ENCODE results near the gene B4GALNT4. TPM values are rescaled to one million over a fixed set of nuclear protein-coding genes. Genes with fewer than 3 reads are reported as not detected.

The B4GALNT4 gene
- total and polyA plus RNA-seq, 7 donors, result 1.4 to 9.1 (median 5.5) TPM; not detected in 1

GRCh38 chr11:405954-406795 lies 36.9 kb downstream of the B4GALNT4 start:
- Histone ChIP-seq H3K4me3 (peak overlapping the region; percentile 56 to 79 (median 62)), H3K4me1 (peaks cover 0 to 20% (median 19%) of the 10 kb centered on the region in 4 donors), H3K36me3 (no peaks in the 10 kb centered on the region), H3K9me3 (no peaks in the 10 kb centered on the region), H3K27me3 (peaks cover 0 to 8% (median 7%) of the 10 kb centered on the region in 3 donors), H3K27ac (peak overlapping the region; percentile 70 to 77 (median 74))
- TF ChIP-seq POLR2A (IDR thresholded peaks at IDR 0.05) (no peak), CTCF (IDR thresholded peaks at IDR 0.05) (no peak), EP300 (IDR thresholded peaks at IDR 0.05) (no peak), POLR2AphosphoS5 (IDR thresholded peaks at IDR 0.05) (no peak)
- peak; percentile 72 for DNase-seq
- 60 to 75% methylated on average over 47 of the region's 47 CpGs for WGBS, 2 donors
- intact Hi-C loops (cut with DNase I), result loop anchor here (1.0 to 5.0 kb wide), 3 partner anchors 42 to 199 kb away; partner anchors contain the start of genes BET1L and RIC8A

DNA sequence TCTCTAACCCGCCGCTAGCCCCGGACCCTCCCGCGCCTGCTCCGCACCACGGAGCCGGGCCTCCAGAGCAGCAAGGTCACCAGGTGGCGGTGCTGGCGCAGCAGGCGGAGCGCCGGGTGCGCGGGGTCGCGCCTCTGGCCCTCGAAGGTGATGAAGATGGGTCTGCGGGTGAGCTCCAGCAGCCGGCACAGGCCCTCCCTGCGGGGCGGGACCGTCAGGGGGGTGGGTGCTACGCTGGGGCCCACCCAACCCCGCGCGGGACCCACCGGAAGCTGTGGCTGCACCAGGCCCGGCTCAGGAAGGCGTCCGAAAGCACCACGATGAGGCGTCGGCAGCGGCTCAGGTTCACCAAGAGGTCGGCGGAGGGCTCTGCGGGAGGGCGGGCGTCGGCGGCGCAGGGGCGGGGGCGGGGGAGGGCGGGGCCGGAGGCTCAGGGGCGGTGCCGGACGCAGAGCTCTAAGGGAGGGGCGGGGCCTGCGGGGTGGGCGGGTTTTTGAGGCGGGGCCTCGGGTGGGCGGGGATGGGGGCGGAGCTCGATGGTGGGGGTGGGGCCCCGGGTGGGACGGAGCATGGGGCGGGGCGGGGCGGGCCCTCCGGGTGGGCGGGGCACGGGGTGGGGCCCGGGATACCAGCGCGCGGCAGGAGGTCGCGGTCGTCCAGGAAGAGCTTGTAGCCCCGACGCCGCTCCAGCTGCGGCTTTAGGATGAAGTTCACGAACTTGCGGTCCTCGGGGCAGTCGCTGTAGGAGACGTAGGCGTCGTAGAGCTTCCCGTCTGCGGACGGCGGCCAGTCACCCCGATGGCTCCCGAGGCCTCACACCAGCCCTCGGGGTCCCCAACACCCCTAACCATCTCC lies 37.7 kb downstream of the B4GALNT4 start:
- Histone ChIP-seq H3K4me3 (peak overlapping the region; percentile 56 to 79 (median 62)), H3K27ac (peak overlapping the region; percentile 70 to 77 (median 74)), H3K27me3 (peaks cover 0 to 8% (median 7%) of the 10 kb centered on the region in 3 donors), H3K4me1 (peaks cover 0 to 20% (median 19%) of the 10 kb centered on the region in 4 donors), H3K36me3 (no peaks in the 10 kb centered on the region), H3K9me3 (no peaks in the 10 kb centered on the region)
- WGBS, 2 donors, result 4 to 5% methylated on average over 91 of the region's 91 CpGs
- peak; percentile 91 for DNase-seq
- TF ChIP-seq EP300 (IDR thresholded peaks at IDR 0.05), result no peak
- no peak for TF ChIP-seq POLR2A (IDR thresholded peaks at IDR 0.05)
- TF ChIP-seq CTCF (IDR thresholded peaks at IDR 0.05), result peak in 2 of 4 experiments; percentile 13
- TF ChIP-seq POLR2AphosphoS5 (IDR thresholded peaks at IDR 0.05), result peak in 3 of 4 donors; percentile 31 to 32 (median 31)
- intact Hi-C loops (cut with DNase I), result loop anchor here (1.0 to 5.0 kb wide), 4 partner anchors 41 to 200 kb away; partner anchors contain the start of genes BET1L and RIC8A

- Histone ChIP-seq H3K9me3 (no peaks in the 10 kb centered on the region), H3K36me3 (no peaks in the 10 kb centered on the region), H3K4me3 (peak overlapping the region in 2 of 4 donors; percentile 64 to 79), H3K27me3 (peaks cover 0 to 8% (median 7%) of the 10 kb centered on the region in 3 donors), H3K4me1 (peaks cover 0 to 20% (median 19%) of the 10 kb centered on the region in 4 donors), H3K27ac (peak overlapping the region in 3 of 4 donors; percentile 34 to 50 (median 34))
- 71 to 75% methylated on average over 28 of the region's 28 CpGs for WGBS, 2 donors
- TF ChIP-seq POLR2A (IDR thresholded peaks at IDR 0.05) (no peak), EP300 (IDR thresholded peaks at IDR 0.05) (no peak), POLR2AphosphoS5 (IDR thresholded peaks at IDR 0.05) (no peak), CTCF (IDR thresholded peaks at IDR 0.05) (no peak)
- no peak for DNase-seq
- intact Hi-C loops (cut with DNase I), result loop anchor here (1.0 to 5.0 kb wide), 3 partner anchors 103 to 200 kb away; partner anchors contain the start of genes BET1L and RIC8A
Measured at GRCh38 chr11:407651-408123, 38.4 kb downstream of the B4GALNT4 start.
